ENCODE results near the gene ZNF407. TPM values are rescaled to one million over a fixed set of nuclear protein-coding genes. Genes with fewer than 3 reads are reported as not detected.

Gene ZNF407
- total and polyA plus RNA-seq, 2 donors = 5.1 to 9.7 TPM

GRCh38 chr18:74819433-74820059 lies 221.9 kb downstream of the ZNF407 start:
- no peaks in the 10 kb centered on the region for H3K27me3 ChIP-seq (ENCODE audit: control insufficient read depth in 2 of 2, insufficient read depth in 1 of 2, low read length in 1 of 2)
- DNase-seq (ENCODE audit: low read depth in 6 of 9, low spot score in 9 of 9) = no peak
- no peak overlapping the region for H3K4me3 ChIP-seq (ENCODE audit: low read length in 2 of 2)
- H3K27ac ChIP-seq (ENCODE audit: low read depth in 1 of 2, low read length in 1 of 2) = no peak overlapping the region
- 98% methylated on average over 7 of the region's 7 CpGs for WGBS
- no peaks in the 10 kb centered on the region for H3K9me3 ChIP-seq (ENCODE audit: control insufficient read depth in 2 of 2, insufficient read depth in 1 of 2, low read length in 1 of 2)
- H3K36me3 ChIP-seq (ENCODE audit: control insufficient read depth in 2 of 2, insufficient read depth in 2 of 2, low read length in 1 of 2) = no peaks in the 10 kb centered on the region
- H3K4me1 ChIP-seq (ENCODE audit: control insufficient read depth in 2 of 2, insufficient read depth in 2 of 2, low read length in 2 of 2) = no peaks in the 10 kb centered on the region

DNA sequence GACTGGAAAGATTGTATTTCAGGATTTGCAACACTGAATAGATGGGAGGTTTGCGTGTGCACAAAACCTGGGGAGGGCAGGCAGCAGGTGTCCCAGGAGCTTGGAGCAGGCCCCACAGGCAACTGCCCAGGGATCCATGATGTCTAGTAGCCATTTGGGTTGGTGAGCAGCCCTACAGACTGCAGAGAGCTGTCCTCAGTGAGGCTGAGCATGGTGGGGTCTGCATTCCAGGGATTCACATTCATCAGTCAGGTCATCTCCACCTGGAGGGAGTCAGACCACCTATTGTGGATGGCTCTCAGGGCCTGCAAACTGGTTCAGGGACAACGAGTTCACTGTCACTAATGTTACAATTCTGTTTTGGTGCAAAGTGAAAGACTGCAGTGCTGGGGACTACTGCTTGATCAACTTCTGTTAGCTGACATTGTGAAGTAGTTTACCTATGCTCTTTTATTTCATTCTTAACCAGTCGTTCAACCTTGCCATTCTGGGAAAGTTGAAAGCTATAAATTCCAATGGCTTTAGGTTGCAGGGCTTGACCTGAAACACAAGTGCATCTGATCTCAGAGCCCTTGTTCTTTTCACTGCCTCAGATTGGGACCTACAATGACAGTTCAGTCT lies 222.6 kb downstream of the ZNF407 start:
- no peaks in the 10 kb centered on the region for H3K4me1 ChIP-seq (ENCODE audit: control insufficient read depth in 2 of 2, insufficient read depth in 2 of 2, low read length in 2 of 2)
- no peak overlapping the region for H3K27ac ChIP-seq (ENCODE audit: low read depth in 1 of 2, low read length in 1 of 2)
- no peaks in the 10 kb centered on the region for H3K36me3 ChIP-seq (ENCODE audit: control insufficient read depth in 2 of 2, insufficient read depth in 2 of 2, low read length in 1 of 2)
- DNase-seq (ENCODE audit: low read depth in 6 of 9, low spot score in 9 of 9) = no peak
- H3K9me3 ChIP-seq (ENCODE audit: control insufficient read depth in 2 of 2, insufficient read depth in 1 of 2, low read length in 1 of 2) = no peaks in the 10 kb centered on the region
- H3K4me3 ChIP-seq (ENCODE audit: low read length in 2 of 2) = no peak overlapping the region
- 99% methylated on average over 3 of the region's 3 CpGs for WGBS
- H3K27me3 ChIP-seq (ENCODE audit: control insufficient read depth in 2 of 2, insufficient read depth in 1 of 2, low read length in 1 of 2) = no peaks in the 10 kb centered on the region

- WGBS = 93% methylated on average over 1 of the region's 1 CpG
- Histone ChIP-seq H3K4me1 (ENCODE audit: control insufficient read depth in 2 of 2, insufficient read depth in 2 of 2, low read length in 2 of 2) (no peaks in the 10 kb centered on the region), H3K36me3 (ENCODE audit: control insufficient read depth in 2 of 2, insufficient read depth in 2 of 2, low read length in 1 of 2) (no peaks in the 10 kb centered on the region), H3K27ac (ENCODE audit: low read depth in 1 of 2, low read length in 1 of 2) (no peak overlapping the region), H3K27me3 (ENCODE audit: control insufficient read depth in 2 of 2, insufficient read depth in 1 of 2, low read length in 1 of 2) (no peaks in the 10 kb centered on the region), H3K4me3 (ENCODE audit: low read length in 2 of 2) (no peak overlapping the region), H3K9me3 (ENCODE audit: control insufficient read depth in 2 of 2, insufficient read depth in 1 of 2, low read length in 1 of 2) (no peaks in the 10 kb centered on the region)
- DNase-seq (ENCODE audit: low read depth in 6 of 9, low spot score in 9 of 9) = no peak
These were observed 227.8 kb downstream of the ZNF407 start for GRCh38 chr18:74825460-74825859.

DNA sequence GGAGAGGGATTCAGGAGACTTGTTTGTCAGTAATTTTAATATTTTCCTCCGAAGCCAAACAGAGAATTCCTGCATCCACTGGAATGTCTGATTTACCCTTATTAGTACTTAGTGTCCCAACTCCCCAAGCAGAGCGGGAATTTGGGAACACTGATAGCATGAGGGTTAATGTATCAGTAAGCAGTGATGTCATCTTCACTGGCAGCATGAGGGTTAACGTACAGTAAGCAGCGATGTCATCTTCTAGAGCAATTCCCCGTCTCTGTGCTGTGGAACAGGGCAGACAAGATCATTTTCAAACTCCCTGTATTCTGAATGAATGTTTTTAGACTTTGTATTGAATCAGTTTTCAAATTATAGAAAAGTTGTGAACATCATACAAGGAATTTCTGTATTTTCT lies 228.9 kb downstream of the ZNF407 start:
- H3K4me1 ChIP-seq (ENCODE audit: control insufficient read depth in 2 of 2, insufficient read depth in 2 of 2, low read length in 2 of 2) = peaks cover 0 to under 1% of the 10 kb centered on the region in 2 donors
- H3K36me3 ChIP-seq (ENCODE audit: control insufficient read depth in 2 of 2, insufficient read depth in 2 of 2, low read length in 1 of 2) = no peaks in the 10 kb centered on the region
- WGBS = 95% methylated on average over 5 of the region's 5 CpGs
- no peaks in the 10 kb centered on the region for H3K9me3 ChIP-seq (ENCODE audit: control insufficient read depth in 2 of 2, insufficient read depth in 1 of 2, low read length in 1 of 2)
- no peak overlapping the region for H3K4me3 ChIP-seq (ENCODE audit: low read length in 2 of 2)
- no peak for DNase-seq (ENCODE audit: low read depth in 6 of 9, low spot score in 9 of 9)
- no peaks in the 10 kb centered on the region for H3K27me3 ChIP-seq (ENCODE audit: control insufficient read depth in 2 of 2, insufficient read depth in 1 of 2, low read length in 1 of 2)
- H3K27ac ChIP-seq (ENCODE audit: low read depth in 1 of 2, low read length in 1 of 2) = no peak overlapping the region

DNA sequence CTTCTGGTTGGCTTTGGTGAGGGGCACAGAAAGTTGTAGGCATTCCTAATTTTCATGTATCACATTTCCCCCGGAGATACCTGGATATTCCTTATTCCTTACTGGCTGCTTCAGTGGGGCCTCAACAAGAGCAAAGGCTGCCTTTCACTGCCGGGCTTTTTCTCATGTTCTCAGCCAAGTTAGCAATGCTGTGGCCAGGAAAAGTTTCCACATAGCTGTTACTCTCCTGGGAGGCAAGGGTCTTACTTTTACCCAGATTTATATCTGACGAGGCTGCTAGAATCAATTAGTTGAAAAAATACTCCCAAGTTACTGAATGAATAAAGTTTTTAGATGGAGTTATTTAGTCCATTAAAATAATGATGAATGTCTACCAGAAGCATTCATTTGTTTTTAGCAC lies 230.5 kb downstream of the ZNF407 start:
- Histone ChIP-seq H3K27ac (ENCODE audit: low read depth in 1 of 2, low read length in 1 of 2) (no peak overlapping the region), H3K4me1 (ENCODE audit: control insufficient read depth in 2 of 2, insufficient read depth in 2 of 2, low read length in 2 of 2) (peaks cover 0 to 3% of the 10 kb centered on the region in 2 donors), H3K9me3 (ENCODE audit: control insufficient read depth in 2 of 2, insufficient read depth in 1 of 2, low read length in 1 of 2) (no peaks in the 10 kb centered on the region), H3K27me3 (ENCODE audit: control insufficient read depth in 2 of 2, insufficient read depth in 1 of 2, low read length in 1 of 2) (no peaks in the 10 kb centered on the region), H3K4me3 (ENCODE audit: low read length in 2 of 2) (no peak overlapping the region), H3K36me3 (ENCODE audit: control insufficient read depth in 2 of 2, insufficient read depth in 2 of 2, low read length in 1 of 2) (no peaks in the 10 kb centered on the region)
- 95% methylated on average over 3 of the region's 3 CpGs for WGBS
- no peak for DNase-seq (ENCODE audit: low read depth in 6 of 9, low spot score in 9 of 9)

GRCh38 chr18:74831571-74832250 lies 234.0 kb downstream of the ZNF407 start:
- Histone ChIP-seq H3K27me3 (ENCODE audit: control insufficient read depth in 2 of 2, insufficient read depth in 1 of 2, low read length in 1 of 2) (no peaks in the 10 kb centered on the region), H3K27ac (ENCODE audit: low read depth in 1 of 2, low read length in 1 of 2) (no peak overlapping the region), H3K36me3 (ENCODE audit: control insufficient read depth in 2 of 2, insufficient read depth in 2 of 2, low read length in 1 of 2) (no peaks in the 10 kb centered on the region), H3K4me3 (ENCODE audit: low read length in 2 of 2) (no peak overlapping the region), H3K4me1 (ENCODE audit: control insufficient read depth in 2 of 2, insufficient read depth in 2 of 2, low read length in 2 of 2) (peaks cover 0 to 7% of the 10 kb centered on the region in 2 donors), H3K9me3 (ENCODE audit: control insufficient read depth in 2 of 2, insufficient read depth in 1 of 2, low read length in 1 of 2) (no peaks in the 10 kb centered on the region)
- 92% methylated on average over 13 of the region's 13 CpGs for WGBS
- DNase-seq (ENCODE audit: low read depth in 6 of 9, low spot score in 9 of 9) = peak in 1 of 9 donors; percentile 21

- no peak for DNase-seq (ENCODE audit: low read depth in 6 of 9, low spot score in 9 of 9)
- H3K4me1 ChIP-seq (ENCODE audit: control insufficient read depth in 2 of 2, insufficient read depth in 2 of 2, low read length in 2 of 2) = peaks cover 0 to 7% of the 10 kb centered on the region in 2 donors
These were observed 234.7 kb downstream of the ZNF407 start for GRCh38 chr18:74832381-74832780.

GRCh38 chr18:74832999-74833398 lies 235.3 kb downstream of the ZNF407 start:
- H3K36me3 ChIP-seq (ENCODE audit: control insufficient read depth in 2 of 2, insufficient read depth in 2 of 2, low read length in 1 of 2) = no peaks in the 10 kb centered on the region
- WGBS = 97% methylated on average over 1 of the region's 1 CpG
- no peak for DNase-seq (ENCODE audit: low read depth in 6 of 9, low spot score in 9 of 9)

More at GRCh38 chr18:74832381-74832780, 234.7 kb downstream of the ZNF407 start:
- Histone ChIP-seq H3K4me3 (ENCODE audit: low read length in 2 of 2) (no peak overlapping the region), H3K27me3 (ENCODE audit: control insufficient read depth in 2 of 2, insufficient read depth in 1 of 2, low read length in 1 of 2) (no peaks in the 10 kb centered on the region), H3K9me3 (ENCODE audit: control insufficient read depth in 2 of 2, insufficient read depth in 1 of 2, low read length in 1 of 2) (no peaks in the 10 kb centered on the region), H3K36me3 (ENCODE audit: control insufficient read depth in 2 of 2, insufficient read depth in 2 of 2, low read length in 1 of 2) (no peaks in the 10 kb centered on the region), H3K27ac (ENCODE audit: low read depth in 1 of 2, low read length in 1 of 2) (no peak overlapping the region)

More at GRCh38 chr18:74832999-74833398, 235.3 kb downstream of the ZNF407 start:
- Histone ChIP-seq H3K4me3 (ENCODE audit: low read length in 2 of 2) (no peak overlapping the region), H3K27me3 (ENCODE audit: control insufficient read depth in 2 of 2, insufficient read depth in 1 of 2, low read length in 1 of 2) (no peaks in the 10 kb centered on the region), H3K9me3 (ENCODE audit: control insufficient read depth in 2 of 2, insufficient read depth in 1 of 2, low read length in 1 of 2) (no peaks in the 10 kb centered on the region), H3K4me1 (ENCODE audit: control insufficient read depth in 2 of 2, insufficient read depth in 2 of 2, low read length in 2 of 2) (peaks cover 0 to 7% of the 10 kb centered on the region in 2 donors), H3K27ac (ENCODE audit: low read depth in 1 of 2, low read length in 1 of 2) (no peak overlapping the region)

Data from thymus (tissue), 11 donors.